ENCODE data around the gene PHF14. TPM values are rescaled to one million over a fixed set of nuclear protein-coding genes. Genes with fewer than 3 reads are reported as not detected.

Gene PHF14
- total and polyA plus RNA-seq, 2 experiments from 2014 or later = 10.1 to 17.0 TPM

GRCh38 chr7:11078247-11078834 is 104.7 kb downstream of the PHF14 start:
- Histone ChIP-seq H3K27ac (no peak overlapping the region), H3K9me3 (ENCODE audit: low read depth) (no peaks in the 10 kb centered on the region), H3K9me2 (ENCODE audit: insufficient read depth) (no peaks in the 10 kb centered on the region), H3K79me2 (ENCODE audit: insufficient read depth) (no peaks in the 10 kb centered on the region), H2AFZ (no peak overlapping the region), H3K4me2 (ENCODE audit: unreplicated experiment) (no peak overlapping the region), H4K20me1 (ENCODE audit: insufficient read depth) (no peaks in the 10 kb centered on the region), H3K27me3 (replicated peaks; ENCODE audit: insufficient read depth) (no peaks in the 10 kb centered on the region), H3K9ac (no peak overlapping the region), H3K4me1 (ENCODE audit: insufficient read depth) (no peaks in the 10 kb centered on the region), H3F3A (ENCODE audit: insufficient read depth) (peaks cover 3% of the 10 kb centered on the region; the same call in 1 of the 2 replicates), H3K4me3 (no peak overlapping the region), H3K36me3 (ENCODE audit: low read depth) (0 out of 2 replicates have a peak, but pooled peaks cover 3% of the 10 kb centered on the region)
- 95 to 96% methylated on average over 4 of the region's 4 CpGs for WGBS, 2 experiments (ENCODE audit: low coverage in 1 of 2, low lambda C conversion rate in 2 of 2, missing lambda C conversion rate in 2 of 2)
- DNase-seq = no peak
- no peak for TF ChIP-seq EZH2phosphoT487 (IDR thresholded peaks at IDR 0.05; ENCODE audit: insufficient read depth, low read depth)
- no peak for TF ChIP-seq EZH2 (IDR thresholded peaks at IDR 0.05; ENCODE audit: insufficient read depth, poor library complexity, severe bottlenecking)
- in situ Hi-C loops (cut with MboI) = no loop called here

DNA sequence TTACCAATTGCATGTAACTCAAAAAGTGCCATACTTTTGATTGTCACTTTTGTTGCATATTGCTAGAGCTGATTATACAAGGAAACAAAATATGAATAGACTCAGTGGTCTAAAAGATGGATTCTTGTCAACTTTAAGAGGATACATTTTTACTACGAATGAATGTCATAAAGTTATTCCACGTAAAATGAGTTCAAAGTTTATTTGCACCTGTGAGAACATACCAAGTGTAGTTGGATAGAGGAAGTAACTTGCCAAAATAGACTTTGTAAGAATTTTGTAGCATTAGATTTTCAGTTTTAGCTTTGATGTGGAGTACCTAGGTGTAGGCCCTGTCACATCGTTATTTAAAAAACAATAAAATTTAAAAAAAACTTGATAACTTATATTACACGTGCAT is 106.2 kb downstream of the PHF14 start:
- Histone ChIP-seq H3K9me3 (ENCODE audit: low read depth) (no peaks in the 10 kb centered on the region), H3K4me2 (ENCODE audit: unreplicated experiment) (no peak overlapping the region), H3K4me1 (ENCODE audit: insufficient read depth) (no peaks in the 10 kb centered on the region), H4K20me1 (ENCODE audit: insufficient read depth) (no peaks in the 10 kb centered on the region), H2AFZ (no peak overlapping the region), H3K27ac (no peak overlapping the region), H3K4me3 (no peak overlapping the region), H3K9me2 (ENCODE audit: insufficient read depth) (no peaks in the 10 kb centered on the region), H3K27me3 (replicated peaks; ENCODE audit: insufficient read depth) (no peaks in the 10 kb centered on the region), H3K36me3 (ENCODE audit: low read depth) (0 out of 2 replicates have a peak, but pooled peaks cover 3% of the 10 kb centered on the region), H3K9ac (no peak overlapping the region), H3F3A (ENCODE audit: insufficient read depth) (peaks cover 3% of the 10 kb centered on the region; the same call in 1 of the 2 replicates), H3K79me2 (ENCODE audit: insufficient read depth) (no peaks in the 10 kb centered on the region)
- no peak for DNase-seq
- WGBS, 2 experiments (ENCODE audit: low coverage in 1 of 2, low lambda C conversion rate in 2 of 2, missing lambda C conversion rate in 2 of 2) = 98 to 99% methylated on average over 4 of the region's 4 CpGs
- in situ Hi-C loops (cut with MboI) = no loop called here
- TF ChIP-seq EZH2 (IDR thresholded peaks at IDR 0.05; ENCODE audit: insufficient read depth, poor library complexity, severe bottlenecking) = no peak
- no peak for TF ChIP-seq EZH2phosphoT487 (IDR thresholded peaks at IDR 0.05; ENCODE audit: insufficient read depth, low read depth)

DNA sequence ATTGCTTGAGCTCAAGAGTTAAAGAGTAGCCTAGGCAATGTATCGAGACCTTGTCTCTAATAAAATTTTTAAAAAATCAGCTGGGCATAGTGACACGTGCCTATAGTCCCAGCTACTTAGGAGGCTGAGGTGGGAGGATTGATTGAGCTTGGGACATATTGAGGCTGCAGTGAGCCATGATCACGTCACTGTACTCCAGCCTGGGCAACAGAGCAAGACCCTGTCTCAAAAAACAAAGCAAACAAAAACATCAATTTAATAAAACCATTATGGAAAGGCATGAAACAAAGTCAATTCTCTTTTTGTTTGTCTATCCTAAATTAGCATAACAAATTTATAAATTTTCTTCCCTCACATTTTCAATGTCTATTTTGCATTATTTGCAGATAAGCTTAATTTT is 108.4 kb downstream of the PHF14 start:
- Histone ChIP-seq H3K27ac (no peak overlapping the region), H3K4me2 (ENCODE audit: unreplicated experiment) (no peak overlapping the region), H3K79me2 (ENCODE audit: insufficient read depth) (no peaks in the 10 kb centered on the region), H3K4me1 (ENCODE audit: insufficient read depth) (no peaks in the 10 kb centered on the region), H2AFZ (no peak overlapping the region), H3F3A (ENCODE audit: insufficient read depth) (peaks cover 3% of the 10 kb centered on the region; the same call in 1 of the 2 replicates), H3K4me3 (no peak overlapping the region), H3K9me3 (ENCODE audit: low read depth) (no peaks in the 10 kb centered on the region), H3K27me3 (replicated peaks; ENCODE audit: insufficient read depth) (no peaks in the 10 kb centered on the region), H3K9ac (no peak overlapping the region), H3K36me3 (ENCODE audit: low read depth) (0 out of 2 replicates have a peak, but pooled peaks cover 3% of the 10 kb centered on the region), H3K9me2 (ENCODE audit: insufficient read depth) (no peaks in the 10 kb centered on the region), H4K20me1 (ENCODE audit: insufficient read depth) (no peaks in the 10 kb centered on the region)
- TF ChIP-seq EZH2 (IDR thresholded peaks at IDR 0.05; ENCODE audit: insufficient read depth, poor library complexity, severe bottlenecking) (no peak), EZH2phosphoT487 (IDR thresholded peaks at IDR 0.05; ENCODE audit: insufficient read depth, low read depth) (no peak)
- WGBS, 2 experiments (ENCODE audit: low coverage in 1 of 2, low lambda C conversion rate in 2 of 2, missing lambda C conversion rate in 2 of 2) = 97% methylated on average over 3 of the region's 3 CpGs
- no peak for DNase-seq
- in situ Hi-C loops (cut with MboI) = no loop called here

DNA sequence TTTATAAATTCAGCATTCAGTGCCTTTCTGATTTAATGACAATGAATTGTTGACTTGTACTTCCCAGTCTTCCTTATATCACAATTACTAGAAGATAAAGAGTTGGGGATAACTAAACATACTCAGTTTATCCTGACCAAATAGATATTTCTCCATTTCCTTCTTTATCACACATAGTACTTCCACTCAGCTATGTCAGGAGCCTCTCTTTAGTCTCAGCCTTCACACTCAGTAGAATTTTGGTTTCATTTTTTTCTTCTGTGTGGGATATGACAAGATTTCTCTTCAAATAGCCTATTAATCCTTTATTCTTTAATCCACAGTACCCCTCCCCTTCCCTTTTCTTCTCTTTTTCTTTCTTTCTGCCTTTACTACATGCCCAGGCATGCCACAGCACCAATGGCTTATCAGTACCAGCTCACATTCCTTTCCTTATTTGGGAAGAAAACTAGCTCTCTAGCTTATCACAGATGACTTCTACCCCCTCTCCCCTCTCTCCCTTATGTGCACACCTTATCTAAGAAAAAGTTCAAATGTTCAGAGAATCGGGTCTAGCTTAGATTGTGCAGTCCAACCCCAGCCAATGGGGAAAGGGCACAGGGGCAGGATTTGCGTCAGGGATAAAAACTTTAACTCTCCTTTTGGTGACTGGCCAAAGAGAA is 109.0 kb downstream of the PHF14 start:
- Histone ChIP-seq H3K4me2 (ENCODE audit: unreplicated experiment) (no peak overlapping the region), H3K79me2 (ENCODE audit: insufficient read depth) (no peaks in the 10 kb centered on the region), H3K4me1 (ENCODE audit: insufficient read depth) (no peaks in the 10 kb centered on the region), H3K27ac (no peak overlapping the region), H2AFZ (no peak overlapping the region), H3K4me3 (no peak overlapping the region), H3F3A (ENCODE audit: insufficient read depth) (peaks cover 3% of the 10 kb centered on the region; the same call in 1 of the 2 replicates), H3K9me3 (ENCODE audit: low read depth) (no peaks in the 10 kb centered on the region), H3K9ac (no peak overlapping the region), H3K27me3 (replicated peaks; ENCODE audit: insufficient read depth) (no peaks in the 10 kb centered on the region), H3K36me3 (ENCODE audit: low read depth) (0 out of 2 replicates have a peak, but pooled peaks cover 3% of the 10 kb centered on the region), H4K20me1 (ENCODE audit: insufficient read depth) (no peaks in the 10 kb centered on the region), H3K9me2 (ENCODE audit: insufficient read depth) (no peaks in the 10 kb centered on the region)
- TF ChIP-seq EZH2 (IDR thresholded peaks at IDR 0.05; ENCODE audit: insufficient read depth, poor library complexity, severe bottlenecking) (no peak), EZH2phosphoT487 (IDR thresholded peaks at IDR 0.05; ENCODE audit: insufficient read depth, low read depth) (no peak)
- WGBS, 2 experiments (ENCODE audit: low coverage in 1 of 2, low lambda C conversion rate in 2 of 2, missing lambda C conversion rate in 2 of 2) = 100% methylated on average over 2 of the region's 2 CpGs
- DNase-seq = no peak
- in situ Hi-C loops (cut with MboI) = no loop called here

Data from GM23248 (cell line).